DND-41 (cell line): ENCODE measurements around the gene GPR18.
A peak's percentile ranks its signal among the peaks of the same experiment; 100 is the strongest.

Experiments used
- ATAC-seq: fragments of 200-7000 bp; cut with Tn5 transposase; 3 replicates; pipeline ENCODE4 v1.9.1; 2021; ENCODE audit warnings: low read depth; ENCODE audit not compliant: insufficient read depth
- DNase-seq: peaks from one replicate; pipeline ENCODE4 v3.0.0-alpha.2; 2020
- H2AFZ ChIP-seq: 2 replicates; pipeline ENCODE4 v1.6.0; 2012; ENCODE audit warnings: low read depth, low read length
- H3K27ac ChIP-seq: 2 replicates; pipeline ENCODE4 v1.5.1; 2012; ENCODE audit warnings: low read length, inconsistent platforms
- H3K27me3 ChIP-seq: fragments of 200-600 bp; sonication (generic); 2 replicates; pipeline ENCODE4 v1.6.0; 2012; ENCODE audit warnings: low read length, mild to moderate bottlenecking, inconsistent platforms; ENCODE audit not compliant: insufficient read depth, poor library complexity
- H3K36me3 ChIP-seq: 2 replicates; pipeline ENCODE4 v1.5.1; 2012; ENCODE audit warnings: low read length, inconsistent platforms; ENCODE audit not compliant: insufficient read depth
- H3K4me1 ChIP-seq: 2 replicates; pipeline ENCODE4 v1.5.1; 2012; ENCODE audit warnings: mild to moderate bottlenecking, low read length; ENCODE audit not compliant: insufficient read depth
- H3K4me2 ChIP-seq: 2 replicates; pipeline ENCODE4 v1.6.0; 2012; ENCODE audit warnings: mild to moderate bottlenecking, moderate library complexity, low read length, inconsistent platforms; ENCODE audit not compliant: insufficient read depth
- H3K4me3 ChIP-seq, 2 experiments: fragments of 200-600 bp in 1 of 2; shearing (Covaris generic) in 1 of 2; 2 replicates each; pipeline ENCODE4 v1.5.1; 2012 to 2016; ENCODE audit warnings: inconsistent platforms in 2 of 2, low read length in 2 of 2, mild to moderate bottlenecking in 2 of 2, low read depth in 1 of 2, moderate library complexity in 1 of 2
- H3K79me2 ChIP-seq: 2 replicates; pipeline ENCODE4 v1.6.0; 2012; ENCODE audit warnings: low read length, inconsistent platforms; ENCODE audit not compliant: insufficient read depth
- H3K9ac ChIP-seq: 2 replicates; pipeline ENCODE4 v1.6.0; 2012; ENCODE audit warnings: low read depth, mild to moderate bottlenecking, inconsistent platforms, low read length, moderate library complexity
- H3K9me3 ChIP-seq: 2 replicates; pipeline ENCODE4 v1.5.1; 2012; ENCODE audit warnings: low read length, moderate library complexity, mild to moderate bottlenecking, inconsistent platforms; ENCODE audit not compliant: insufficient read depth, severe bottlenecking
- H4K20me1 ChIP-seq: 2 replicates; pipeline ENCODE4 v1.6.0; 2012; ENCODE audit warnings: low read length; ENCODE audit not compliant: insufficient read depth
- EZH2 ChIP-seq: IDR thresholded peaks from 3 replicates; pipeline ENCODE4 v1.6.1; 2012; ENCODE audit warnings: borderline replicate concordance, low read depth, mild to moderate bottlenecking, moderate library complexity, low read length, inconsistent platforms; ENCODE audit not compliant: severe bottlenecking
- TF ChIP-seq, protein P1 (sequence below): IDR thresholded peaks from 2 replicates; pipeline ENCODE4 v1.5.1; 2012; ENCODE audit warnings: borderline replicate concordance, low read length, moderate library complexity, mild to moderate bottlenecking; ENCODE audit not compliant: poor library complexity, severe bottlenecking; ENCODE audit errors: extremely low read depth

The GPR18 gene

DNA sequence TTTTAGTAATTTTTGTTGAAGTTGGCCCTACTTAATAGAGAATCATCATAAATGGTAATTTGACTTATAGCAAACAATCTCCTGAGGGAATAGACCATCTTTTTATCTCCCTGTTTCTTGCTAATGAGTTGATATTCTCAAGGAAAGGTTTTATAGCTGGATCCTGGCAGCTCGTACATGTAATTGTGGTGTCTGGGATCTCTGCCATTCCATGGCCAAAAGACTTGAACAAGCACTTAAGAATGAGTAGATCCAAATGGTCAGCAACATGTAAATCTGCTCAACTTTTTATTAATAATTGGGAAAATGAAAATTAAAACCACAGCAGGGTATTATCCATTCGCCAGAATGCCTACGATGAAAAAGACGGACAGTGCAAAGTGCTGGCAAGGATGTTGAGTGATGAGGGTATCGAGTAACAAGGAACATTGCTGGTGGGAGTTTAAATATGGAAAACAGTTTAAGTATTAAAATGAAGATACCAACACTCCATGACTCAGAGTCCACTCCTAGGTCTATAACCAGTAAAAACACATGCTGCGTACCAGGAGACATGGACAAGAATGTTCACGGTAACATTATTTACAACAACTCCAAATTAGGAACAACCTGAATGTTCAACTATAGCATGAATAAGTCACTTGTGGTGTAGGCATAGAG, 5.1 kb upstream of the GPR18 start:
- TF ChIP-seq, protein P1, sequence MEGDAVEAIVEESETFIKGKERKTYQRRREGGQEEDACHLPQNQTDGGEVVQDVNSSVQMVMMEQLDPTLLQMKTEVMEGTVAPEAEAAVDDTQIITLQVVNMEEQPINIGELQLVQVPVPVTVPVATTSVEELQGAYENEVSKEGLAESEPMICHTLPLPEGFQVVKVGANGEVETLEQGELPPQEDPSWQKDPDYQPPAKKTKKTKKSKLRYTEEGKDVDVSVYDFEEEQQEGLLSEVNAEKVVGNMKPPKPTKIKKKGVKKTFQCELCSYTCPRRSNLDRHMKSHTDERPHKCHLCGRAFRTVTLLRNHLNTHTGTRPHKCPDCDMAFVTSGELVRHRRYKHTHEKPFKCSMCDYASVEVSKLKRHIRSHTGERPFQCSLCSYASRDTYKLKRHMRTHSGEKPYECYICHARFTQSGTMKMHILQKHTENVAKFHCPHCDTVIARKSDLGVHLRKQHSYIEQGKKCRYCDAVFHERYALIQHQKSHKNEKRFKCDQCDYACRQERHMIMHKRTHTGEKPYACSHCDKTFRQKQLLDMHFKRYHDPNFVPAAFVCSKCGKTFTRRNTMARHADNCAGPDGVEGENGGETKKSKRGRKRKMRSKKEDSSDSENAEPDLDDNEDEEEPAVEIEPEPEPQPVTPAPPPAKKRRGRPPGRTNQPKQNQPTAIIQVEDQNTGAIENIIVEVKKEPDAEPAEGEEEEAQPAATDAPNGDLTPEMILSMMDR, result no peak
- no peak for TF ChIP-seq EZH2
- Histone ChIP-seq H3K4me2 (no peak overlapping the region), H3K9me3 (no peaks in the 10 kb centered on the region), H3K4me1 (0 out of 2 replicates have a peak, but pooled peaks cover 2% of the 10 kb centered on the region), H3K9ac (no peak overlapping the region), H3K27me3 (no peaks in the 10 kb centered on the region), H3K79me2 (peaks cover 18% of the 10 kb centered on the region), H4K20me1 (peaks cover 8% of the 10 kb centered on the region; the same call in 1 of the 2 replicates), H2AFZ (no peak overlapping the region), H3K27ac (0 out of 2 replicates have a peak overlapping the region, but pooled peaks have one; percentile 21), H3K4me3 (no peak overlapping the region), H3K36me3 (peaks cover 37% of the 10 kb centered on the region)
- DNase-seq (no peak), ATAC-seq (no peak)

DNA sequence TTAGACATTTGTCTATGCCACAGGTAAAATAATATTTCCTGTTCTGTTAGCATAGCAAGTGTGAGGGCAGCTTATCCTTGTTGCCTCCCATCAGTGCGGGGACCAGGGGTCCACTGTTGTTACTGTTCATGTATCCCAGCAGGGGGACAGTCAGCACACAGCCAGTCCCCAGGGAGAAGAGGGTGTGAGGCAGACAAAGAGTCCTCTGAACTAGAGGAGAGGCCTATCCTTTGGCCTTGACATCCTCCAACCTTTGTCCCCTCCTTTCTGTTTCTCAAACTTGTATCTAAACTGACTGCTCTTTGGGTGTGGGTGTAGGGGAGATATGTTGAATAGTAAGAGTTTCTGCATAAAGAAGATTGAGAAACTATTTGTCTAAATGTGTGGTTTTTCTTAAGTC, 2.9 kb upstream of the GPR18 start:
- peaks cover 2% of the 10 kb centered on the region; the same call in 1 of the 2 replicates for H4K20me1 ChIP-seq
- H3K4me1 ChIP-seq, result 0 out of 2 replicates have a peak, but pooled peaks cover 2% of the 10 kb centered on the region
- no peaks in the 10 kb centered on the region for H3K9me3 ChIP-seq
- no peak for ATAC-seq
- no peak overlapping the region for H3K4me2 ChIP-seq
- no peak for DNase-seq
- H3K36me3 ChIP-seq, result peaks cover 28% of the 10 kb centered on the region; the same call in 1 of the 2 replicates
- TF ChIP-seq, protein P1, result no peak
- TF ChIP-seq EZH2, result no peak
- no peak overlapping the region for H3K27ac ChIP-seq
- peaks cover 7% of the 10 kb centered on the region; the same call in 1 of the 2 replicates for H3K79me2 ChIP-seq
- H2AFZ ChIP-seq, result no peak overlapping the region
- no peak overlapping the region for H3K4me3 ChIP-seq
- no peaks in the 10 kb centered on the region for H3K27me3 ChIP-seq
- H3K9ac ChIP-seq, result no peak overlapping the region

DNA sequence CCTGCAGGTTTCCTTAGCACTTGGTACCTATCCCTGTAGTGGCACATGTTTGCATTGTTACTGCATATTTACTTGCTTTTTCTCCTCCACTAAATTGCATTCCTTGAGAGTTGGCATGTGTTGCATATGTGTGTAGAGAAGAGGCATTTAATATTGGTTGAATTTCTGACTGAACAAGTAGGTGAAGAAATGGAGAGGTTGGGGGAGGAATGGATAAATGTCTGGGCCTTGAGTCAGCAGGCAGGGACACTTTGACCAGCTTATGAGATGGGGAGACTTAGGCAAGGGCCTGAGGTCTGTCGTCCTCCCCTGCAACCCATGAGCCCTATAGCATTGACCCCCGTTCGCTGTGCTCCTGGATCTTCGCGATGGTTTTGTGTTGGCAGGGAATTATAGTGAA, 2.0 kb upstream of the GPR18 start:
- no peak overlapping the region for H3K4me2 ChIP-seq
- H3K4me1 ChIP-seq, result 0 out of 2 replicates have a peak, but pooled peaks cover 2% of the 10 kb centered on the region

More for the DNA sequence above, 2.0 kb upstream of the GPR18 start:
- no peaks in the 10 kb centered on the region for H3K9me3 ChIP-seq
- no peak overlapping the region for H2AFZ ChIP-seq
- no peak overlapping the region for H3K9ac ChIP-seq
- TF ChIP-seq EZH2, result no peak
- TF ChIP-seq, protein P1, result no peak
- no peak overlapping the region for H3K4me3 ChIP-seq
- H3K36me3 ChIP-seq, result peaks cover 35% of the 10 kb centered on the region
- peaks cover 2% of the 10 kb centered on the region; the same call in 1 of the 2 replicates for H4K20me1 ChIP-seq
- ATAC-seq, result no peak
- no peak overlapping the region for H3K27ac ChIP-seq
- no peaks in the 10 kb centered on the region for H3K27me3 ChIP-seq
- no peak for DNase-seq
- H3K79me2 ChIP-seq, result peaks cover 3% of the 10 kb centered on the region; the same call in 1 of the 2 replicates
